Measurements from ENCODE around the gene TCAIM.
"Not testable (repeated sequence)": the region's sequence is repeated elsewhere in the genome, so short reads cannot be mapped to it uniquely, and the experiment has no call there.

Gene TCAIM

GRCh38 chr3:44416031-44417030, 77.8 kb downstream of the TCAIM start:
- no peak for DNase-seq

DNA sequence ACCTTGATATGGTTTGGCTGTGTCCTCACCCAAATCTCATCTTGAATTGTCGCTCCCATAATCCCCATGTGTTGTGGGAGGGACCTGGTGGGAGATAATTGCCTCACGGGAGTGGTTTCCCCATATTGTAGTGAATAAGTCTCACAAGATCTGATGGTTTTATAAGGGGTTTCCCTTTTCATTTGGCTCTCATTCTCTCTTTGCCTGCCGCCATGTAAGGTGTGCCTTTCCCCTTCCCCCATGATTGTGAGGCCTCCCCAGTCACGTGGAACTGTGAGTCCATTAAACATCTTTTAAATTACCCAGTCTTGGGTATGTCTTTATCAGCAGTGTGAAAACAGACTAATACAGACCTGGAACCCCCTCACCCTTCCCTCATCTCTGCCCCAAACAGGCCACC, 79.6 kb downstream of the TCAIM start:
- DNase-seq = not testable (repeated sequence)

GRCh38 chr3:44418549-44418948, 80.0 kb downstream of the TCAIM start:
- DNase-seq = no peak

DNA sequence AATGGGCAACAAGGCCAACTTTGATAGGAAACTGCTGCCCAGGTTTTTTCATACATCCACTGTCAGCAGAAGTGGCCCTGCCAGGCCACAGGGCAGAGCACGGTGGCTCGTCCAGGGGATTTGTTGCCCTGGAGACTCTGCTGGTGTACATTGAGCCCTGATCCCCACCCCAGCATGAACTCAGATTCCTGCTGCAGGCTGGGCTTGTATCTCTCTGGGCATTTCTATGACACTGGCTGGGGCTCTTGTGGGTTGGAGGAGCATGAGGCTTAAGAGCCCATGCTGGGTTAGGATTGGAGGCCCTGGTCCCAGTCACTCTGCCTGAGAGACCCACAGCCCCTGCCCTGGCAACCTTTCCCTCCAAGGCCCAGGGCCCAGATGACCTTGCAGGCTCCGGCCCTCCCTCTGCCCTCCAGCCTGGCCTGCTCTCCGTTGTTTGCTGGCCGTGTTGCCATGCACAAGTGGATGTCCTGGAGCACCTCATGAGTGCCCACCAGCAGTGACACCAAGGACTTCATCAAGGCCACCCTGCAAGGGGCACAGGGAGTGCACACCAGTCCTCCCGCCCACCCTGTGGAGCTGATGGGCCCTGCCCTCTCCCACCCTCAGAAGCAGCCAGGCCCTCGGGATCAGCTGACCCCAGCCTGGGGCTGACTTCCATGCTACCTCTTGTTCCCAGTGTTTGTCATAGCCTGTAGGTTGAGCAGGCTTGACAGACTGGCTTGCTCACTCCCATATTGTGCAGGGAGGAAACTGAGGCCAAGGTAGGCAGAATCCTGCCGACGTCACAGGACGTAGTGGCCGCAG, 80.8 kb downstream of the TCAIM start:
- DNase-seq = no peak

GRCh38 chr3:44419923-44420650, 81.5 kb downstream of the TCAIM start:
- DNase-seq = no peak

DNA sequence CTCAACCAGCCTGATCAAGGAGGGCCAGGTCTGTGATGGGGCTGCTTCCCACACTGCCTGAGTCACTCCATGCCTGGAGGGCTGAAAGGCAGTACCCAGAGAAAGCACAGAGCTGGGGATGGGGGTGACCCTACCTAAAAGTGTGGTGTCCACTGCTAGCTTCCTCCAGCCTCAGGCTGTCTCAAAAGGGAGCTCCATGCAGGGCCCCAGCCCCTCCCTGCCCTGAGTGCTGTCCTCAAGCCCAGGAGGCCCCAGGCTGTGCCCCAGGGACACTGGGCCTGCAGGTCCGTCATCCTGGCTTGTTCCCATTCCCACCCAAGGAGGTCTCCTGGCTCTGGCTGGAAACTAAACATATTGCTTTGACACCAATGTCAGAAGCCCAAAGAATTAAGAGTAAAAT, 82.1 kb downstream of the TCAIM start:
- DNase-seq = no peak

DNA sequence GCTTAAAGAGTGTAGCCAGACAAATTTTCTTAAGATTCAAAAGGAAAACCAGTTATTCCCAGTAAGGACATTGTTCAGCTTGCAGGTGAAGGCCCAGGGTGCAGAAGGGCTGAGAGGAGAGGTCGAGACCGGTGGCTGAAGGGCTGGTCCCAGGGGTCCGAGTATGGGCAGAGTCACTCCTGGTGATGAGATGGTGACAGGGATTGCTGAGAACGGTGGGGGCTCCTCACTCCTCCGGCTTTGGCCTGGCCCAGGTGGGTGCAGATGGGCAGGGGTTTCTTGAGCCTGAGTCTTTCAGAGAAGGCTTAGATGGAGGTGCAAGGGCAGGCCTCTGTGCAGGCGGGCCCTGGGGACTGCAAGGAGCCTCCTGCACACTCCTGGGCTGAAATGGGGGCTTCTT, 82.7 kb downstream of the TCAIM start:
- no peak for DNase-seq

DNA sequence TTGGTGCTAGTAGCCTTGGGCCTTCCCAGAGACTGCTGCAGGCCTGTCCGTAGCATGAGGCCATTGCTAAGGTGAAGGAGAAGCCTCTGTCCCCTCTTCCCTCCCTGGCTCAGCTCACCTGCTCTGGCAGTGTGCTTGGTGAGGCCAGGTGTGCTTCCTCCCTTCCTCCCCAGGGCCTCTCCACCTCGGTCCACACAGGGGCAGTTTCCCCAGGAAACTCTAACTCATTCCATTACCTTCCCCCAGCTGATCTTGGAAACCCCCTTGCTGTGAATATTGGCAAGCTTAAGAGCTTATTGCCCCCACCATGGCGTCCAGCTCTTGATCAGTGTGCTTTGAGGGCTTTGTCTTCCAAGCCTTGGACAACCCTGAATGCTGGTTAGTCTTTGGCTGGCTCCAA, 86.2 kb downstream of the TCAIM start:
- DNase-seq = no peak

GRCh38 chr3:44427683-44428082, 89.1 kb downstream of the TCAIM start:
- DNase-seq = no peak

GRCh38 chr3:44428910-44429309, 90.3 kb downstream of the TCAIM start:
- DNase-seq = no peak

DNA sequence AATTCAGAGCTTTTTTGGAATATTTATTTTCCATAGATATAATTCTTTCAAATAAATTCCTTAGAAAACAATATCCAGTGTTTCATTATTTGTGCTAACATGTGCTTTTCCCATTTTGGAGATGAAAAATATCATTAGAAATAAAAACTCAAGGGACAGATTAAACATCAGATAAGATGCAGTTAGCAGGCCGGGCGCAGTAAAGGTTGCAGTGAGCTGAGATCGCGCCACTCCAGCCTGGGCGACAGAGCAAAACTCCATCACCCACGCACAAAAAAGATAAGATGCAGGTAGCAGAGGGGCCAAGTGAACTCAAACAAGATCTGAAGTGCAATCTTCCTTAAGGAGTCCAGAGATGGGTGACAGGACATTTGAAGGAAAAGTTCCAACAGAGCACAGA, 90.9 kb downstream of the TCAIM start:
- no peak for DNase-seq

DNA sequence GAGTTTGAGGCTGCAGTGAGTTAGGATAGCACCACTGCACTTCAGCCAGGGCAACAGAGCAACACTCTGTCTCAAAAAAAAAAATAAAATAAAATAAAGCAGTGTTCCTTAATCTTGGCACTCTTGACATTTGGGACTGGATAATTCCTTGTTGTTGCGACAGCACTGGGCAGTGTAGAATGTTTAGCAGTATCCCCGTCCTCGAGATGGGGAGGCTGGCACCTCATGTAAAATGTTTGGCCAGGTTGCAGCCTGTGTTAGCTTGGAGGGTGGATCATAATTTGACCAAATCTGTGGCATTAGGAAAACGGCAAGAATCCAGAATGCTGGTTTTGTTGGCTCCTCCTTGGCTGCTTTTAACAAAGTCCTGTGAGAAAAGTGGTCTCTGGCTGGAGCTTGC, 91.9 kb downstream of the TCAIM start:
- no peak for DNase-seq

- no peak for DNase-seq
These were observed 96.4 kb downstream of the TCAIM start for GRCh38 chr3:44434834-44435510.

- DNase-seq = no peak
These were observed 97.6 kb downstream of the TCAIM start for GRCh38 chr3:44436181-44436580.

DNA sequence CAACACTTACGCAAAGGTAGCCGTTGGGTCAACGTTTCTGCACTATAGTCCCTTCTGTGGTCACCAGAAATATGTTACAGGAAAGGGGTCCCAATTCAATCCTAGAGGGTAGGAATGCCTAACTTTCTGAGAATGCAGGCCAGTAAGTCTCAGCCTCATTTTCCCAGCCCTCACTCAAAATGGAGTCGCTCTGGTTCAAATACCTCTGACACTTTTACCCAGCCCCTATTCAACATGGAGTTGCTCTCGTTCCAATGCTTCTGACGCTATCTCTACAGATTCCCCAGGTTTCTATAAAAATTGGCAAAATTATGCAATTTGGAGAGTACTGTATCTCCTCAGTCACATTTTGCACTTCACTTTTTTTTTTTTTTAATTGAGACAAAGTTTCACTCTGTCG, 99.2 kb downstream of the TCAIM start:
- no peak for DNase-seq

- peak; percentile 100 for DNase-seq
These were observed 101.1 kb downstream of the TCAIM start for GRCh38 chr3:44439499-44440295.

GRCh38 chr3:44442596-44443309, 104.2 kb downstream of the TCAIM start:
- DNase-seq = no peak

DNA sequence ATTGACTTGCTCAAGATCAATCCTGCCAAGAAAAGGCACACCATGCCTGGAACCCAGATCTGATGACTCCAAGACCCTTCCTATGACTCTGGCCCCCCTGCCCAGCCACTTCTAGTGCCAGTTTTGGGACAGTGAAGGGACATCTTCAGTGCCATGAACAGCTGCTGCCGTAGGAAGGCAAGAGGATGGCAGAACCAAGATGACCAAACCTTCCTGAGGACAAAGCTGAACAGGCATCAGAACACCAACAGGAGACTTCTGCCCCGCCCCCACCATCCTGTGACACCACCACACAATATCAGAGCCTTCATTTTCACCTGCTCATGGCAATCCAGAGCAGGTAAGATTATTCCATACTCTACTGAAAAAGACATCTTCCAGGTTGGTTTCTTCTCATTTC, 105.9 kb downstream of the TCAIM start:
- DNase-seq = no peak

DNA sequence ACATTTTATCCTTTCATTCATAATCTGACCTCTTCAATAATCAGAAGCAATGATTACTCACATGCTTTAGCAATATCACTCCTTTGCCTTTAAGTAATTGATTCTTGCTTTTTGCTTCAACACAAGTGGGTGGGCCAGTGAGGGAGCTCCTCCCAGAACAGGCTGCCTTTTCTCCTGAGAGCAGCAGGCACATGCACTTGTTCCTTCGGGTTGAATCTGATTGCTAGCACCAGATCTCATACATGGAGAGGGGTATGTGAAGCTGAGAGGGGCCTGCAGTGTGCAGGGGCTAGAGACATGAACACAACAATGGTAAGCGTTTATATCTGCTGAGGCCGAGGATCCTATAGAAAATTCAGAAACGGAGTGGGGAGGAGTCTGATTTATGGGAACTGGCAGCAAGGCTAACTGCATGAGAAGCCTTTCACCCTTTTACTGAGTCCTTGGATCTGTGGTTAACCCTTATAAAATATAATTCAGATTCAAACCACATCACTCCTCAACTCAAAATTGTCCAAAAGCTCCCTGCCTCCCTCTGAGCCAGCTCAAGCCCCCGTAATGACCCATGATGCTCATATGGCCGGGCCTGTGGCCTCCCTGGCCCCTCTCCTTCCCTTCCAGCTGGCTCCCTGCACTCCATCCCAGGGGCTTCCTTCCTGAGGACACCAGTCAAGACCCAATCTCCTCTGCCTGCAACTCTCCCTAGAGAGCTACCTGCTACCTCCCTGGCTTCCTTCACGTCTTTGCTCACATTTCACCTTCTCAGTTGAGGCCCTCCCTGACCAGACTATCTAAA, 106.5 kb downstream of the TCAIM start:
- DNase-seq = no peak

GRCh38 chr3:44445786-44446185, 107.2 kb downstream of the TCAIM start:
- no peak for DNase-seq

Data from GF-D8 (cell line).